G401.6 (cell line): ENCODE data around the gene RETREG2.
A peak's percentile ranks its signal among the peaks of the same experiment; 100 is the strongest.

Experiments used
- FAIRE-seq: peaks from 2 replicates; lab custom pipeline; 2012; peaks lifted over from hg19 to GRCh38; lab: Jason Lieb, UNC

RETREG2 gene, protein sequence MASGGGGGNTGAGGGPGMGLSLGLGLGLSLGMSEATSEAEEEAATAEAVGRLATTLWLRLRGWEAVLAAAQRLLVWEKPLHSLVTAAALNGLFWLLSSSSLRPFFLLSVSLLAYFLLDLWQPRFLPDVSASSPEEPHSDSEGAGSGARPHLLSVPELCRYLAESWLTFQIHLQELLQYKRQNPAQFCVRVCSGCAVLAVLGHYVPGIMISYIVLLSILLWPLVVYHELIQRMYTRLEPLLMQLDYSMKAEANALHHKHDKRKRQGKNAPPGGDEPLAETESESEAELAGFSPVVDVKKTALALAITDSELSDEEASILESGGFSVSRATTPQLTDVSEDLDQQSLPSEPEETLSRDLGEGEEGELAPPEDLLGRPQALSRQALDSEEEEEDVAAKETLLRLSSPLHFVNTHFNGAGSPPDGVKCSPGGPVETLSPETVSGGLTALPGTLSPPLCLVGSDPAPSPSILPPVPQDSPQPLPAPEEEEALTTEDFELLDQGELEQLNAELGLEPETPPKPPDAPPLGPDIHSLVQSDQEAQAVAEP

DNA sequence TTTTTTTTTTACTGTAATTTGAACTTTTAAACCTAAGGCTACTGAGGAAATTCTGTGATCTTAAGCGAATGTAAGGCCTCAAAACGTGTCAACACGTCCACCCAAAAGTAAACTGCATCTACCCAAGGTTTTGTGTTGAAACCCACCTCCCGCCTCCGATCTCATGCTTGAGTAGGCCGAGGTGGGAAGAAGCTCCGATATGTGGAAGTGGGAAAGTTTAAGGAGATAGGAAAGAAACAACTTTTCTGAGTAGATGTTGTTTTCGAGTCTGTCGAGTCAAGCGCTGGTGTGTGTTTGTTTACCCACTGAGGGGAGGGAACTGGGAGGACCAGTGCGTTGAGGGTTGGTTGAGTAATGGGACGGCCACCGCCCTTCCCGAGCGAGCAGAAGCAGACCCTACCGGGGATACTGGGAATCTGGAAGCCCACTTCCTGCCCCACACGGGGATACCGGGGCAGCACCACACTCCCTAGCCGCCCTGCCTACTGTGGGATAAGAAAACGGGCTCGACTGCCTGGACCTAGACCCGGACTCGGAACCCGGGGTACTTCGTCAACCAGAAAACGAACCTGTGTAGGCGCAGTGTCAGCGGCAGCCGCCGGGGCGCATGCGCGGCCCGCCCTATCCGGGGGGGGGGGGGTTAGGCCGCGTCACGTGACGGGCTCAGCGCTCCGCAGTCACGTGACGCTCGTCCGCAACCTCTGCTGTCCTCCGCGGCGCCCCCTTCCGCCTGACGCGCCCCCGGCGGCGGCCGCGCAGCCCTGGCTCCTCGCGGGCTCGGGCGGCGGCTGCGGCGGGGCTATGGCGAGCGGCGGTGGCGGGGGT is at the start of gene RETREG2:
RETREG2 (plus strand) TSS at position 724 of the 825 bp plus-strand sequence; CDS start at position 802, 78 bp downstream.
- FAIRE-seq = peak; percentile 60

DNA sequence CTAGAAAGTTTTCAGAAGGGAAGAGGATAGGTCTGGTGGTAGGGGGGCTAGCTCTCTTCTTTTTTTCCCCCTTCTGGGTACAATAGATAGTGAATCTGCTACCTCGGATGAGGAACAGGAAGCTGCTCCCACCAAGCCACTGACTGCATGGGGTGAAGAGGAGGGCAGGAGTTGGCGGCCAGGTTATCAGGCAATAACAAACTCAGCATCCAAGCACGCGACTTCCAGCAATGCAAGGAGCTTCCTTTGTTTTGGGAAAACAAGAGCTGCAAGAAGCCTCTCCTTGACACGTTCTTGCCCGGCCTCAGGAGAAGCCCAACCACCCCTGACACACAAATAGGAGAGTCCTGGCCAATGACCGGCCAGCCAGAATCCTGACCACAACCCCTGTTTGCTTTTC is 49.7 kb upstream of the RETREG2 start:
- no peak for FAIRE-seq

DNA sequence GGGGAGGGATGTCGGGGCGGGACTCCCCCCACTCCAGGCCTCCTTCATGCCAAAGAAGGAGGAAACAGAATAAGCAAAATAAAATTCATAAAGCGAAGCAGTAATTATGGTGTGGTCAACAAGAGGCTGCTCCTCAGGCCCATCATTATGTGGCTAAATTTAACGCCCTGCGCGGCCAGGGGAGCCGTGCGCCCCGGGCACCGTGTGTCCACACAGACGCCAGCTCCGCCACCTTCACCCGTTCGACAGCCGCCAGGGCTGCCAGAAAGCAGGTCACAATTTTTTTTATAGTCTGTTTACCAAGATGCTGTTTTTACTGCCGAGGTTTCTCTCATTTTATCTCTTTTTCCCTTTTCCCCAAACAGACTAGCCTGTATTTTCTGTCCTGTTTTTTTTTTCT is 48.5 kb upstream of the RETREG2 start:
- no peak for FAIRE-seq

DNA sequence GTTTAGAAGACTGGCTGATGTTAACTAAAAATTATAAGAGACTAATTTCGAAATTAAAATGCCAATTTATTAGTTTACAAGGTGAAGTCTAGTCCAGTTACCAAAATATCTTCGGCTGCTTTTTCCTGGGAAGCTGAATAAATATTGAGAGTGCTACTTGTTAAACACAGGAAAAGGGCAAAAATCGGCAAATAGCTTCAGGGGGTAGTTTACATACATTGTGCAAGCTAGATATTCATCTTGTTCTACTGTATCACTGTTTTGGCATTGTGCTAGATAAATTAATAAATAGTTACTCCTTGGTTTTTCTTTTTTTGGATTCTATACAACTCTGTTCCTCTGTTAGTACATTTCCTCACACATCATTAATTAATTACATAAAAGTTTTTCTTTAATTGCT is 46.7 kb upstream of the RETREG2 start:
- no peak for FAIRE-seq

DNA sequence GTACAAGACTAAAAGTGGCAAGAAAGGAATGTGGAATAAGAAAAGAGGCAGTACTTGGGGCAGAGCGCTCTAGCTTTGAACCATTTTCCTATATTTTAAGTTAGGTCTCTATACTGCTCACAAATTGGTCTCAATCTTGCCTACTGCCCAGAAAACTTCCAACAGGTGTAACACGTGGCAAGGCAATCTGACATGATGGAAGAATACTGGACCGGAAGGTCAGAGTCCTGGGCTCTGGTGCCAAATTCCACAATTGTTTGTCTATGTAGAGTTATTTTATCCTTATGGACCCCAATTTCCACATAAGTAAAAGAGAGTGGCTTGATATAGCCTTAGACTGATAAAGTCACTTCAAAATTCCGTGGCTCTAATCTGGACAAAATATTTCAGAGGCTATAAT is 46.3 kb upstream of the RETREG2 start:
- no peak for FAIRE-seq

DNA sequence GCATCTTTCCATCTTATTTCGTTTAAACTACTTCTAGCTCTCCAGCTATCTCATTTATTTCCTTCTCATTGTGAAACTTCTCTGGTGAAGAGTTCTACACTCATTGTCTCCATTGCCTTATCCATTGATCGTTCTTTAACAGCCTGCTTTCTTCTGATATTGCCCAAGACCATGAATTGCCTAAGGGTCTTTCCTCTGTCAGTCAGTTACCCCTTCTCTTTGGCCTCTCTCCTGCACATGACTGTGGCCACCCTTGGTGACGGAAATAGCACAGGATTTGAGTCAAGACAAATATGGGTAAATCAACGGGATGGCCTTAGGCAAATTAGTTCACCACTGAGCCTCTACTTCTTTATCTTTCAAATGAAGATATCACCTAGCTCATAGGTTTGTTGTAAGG is 44.1 kb upstream of the RETREG2 start:
- FAIRE-seq = no peak

DNA sequence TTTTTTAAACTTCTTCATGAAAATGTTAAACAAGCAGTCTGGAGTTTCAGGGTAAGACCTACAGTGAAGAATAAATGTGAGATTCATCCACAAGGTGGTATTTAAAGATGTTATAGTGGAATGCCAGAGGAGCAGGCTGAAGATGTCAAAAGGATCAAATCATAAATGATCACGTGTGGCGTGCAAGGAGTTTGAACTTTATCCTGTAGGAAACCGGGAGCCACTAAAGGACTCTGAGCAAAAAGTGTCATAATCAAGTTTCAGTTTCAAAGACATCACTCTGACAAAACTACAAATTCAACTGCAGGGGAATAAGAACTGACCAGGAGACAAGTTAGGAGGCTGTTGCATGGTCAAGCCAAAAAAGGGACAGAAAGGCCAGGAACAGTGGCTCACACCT is 37.4 kb upstream of the RETREG2 start:
- FAIRE-seq = no peak

DNA sequence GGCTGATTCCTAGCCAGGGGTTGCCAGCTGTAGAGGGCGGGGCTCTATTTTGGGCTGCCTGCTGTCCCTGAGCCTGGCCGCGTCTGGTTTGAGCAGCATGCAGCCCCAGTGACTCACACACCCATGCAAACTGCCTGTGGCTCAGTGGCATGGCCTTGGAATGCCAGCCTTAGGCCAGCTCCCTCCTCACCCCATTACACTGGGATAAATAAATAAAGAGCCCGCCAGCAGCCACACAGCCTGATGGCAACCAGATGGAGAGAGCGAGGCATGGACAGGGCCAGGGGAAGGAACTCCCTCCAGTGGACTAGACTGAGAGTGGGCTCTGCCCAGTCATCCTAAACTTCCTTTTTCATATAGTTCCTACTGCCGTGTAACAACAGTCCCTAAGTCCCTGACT is 35.7 kb upstream of the RETREG2 start:
- FAIRE-seq = no peak

DNA sequence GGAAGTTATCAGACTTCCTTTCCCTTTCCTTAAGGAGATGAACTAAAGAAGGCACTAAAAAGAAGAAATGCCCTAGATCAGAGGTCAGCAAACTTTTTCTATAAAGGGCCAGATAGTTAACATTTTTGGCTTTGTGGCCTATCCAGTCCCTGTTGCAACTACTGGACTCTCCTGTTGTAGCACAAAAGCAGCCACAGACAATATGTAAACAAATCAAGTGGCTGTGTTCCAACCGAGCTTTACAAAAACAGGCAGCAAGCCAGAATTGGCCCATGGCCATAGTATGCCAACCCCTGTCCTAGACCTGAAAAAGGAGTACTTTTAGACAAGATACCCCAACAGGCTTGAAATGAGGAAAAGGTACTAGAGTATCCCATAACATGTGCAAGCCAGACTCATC is 28.4 kb upstream of the RETREG2 start:
- no peak for FAIRE-seq

DNA sequence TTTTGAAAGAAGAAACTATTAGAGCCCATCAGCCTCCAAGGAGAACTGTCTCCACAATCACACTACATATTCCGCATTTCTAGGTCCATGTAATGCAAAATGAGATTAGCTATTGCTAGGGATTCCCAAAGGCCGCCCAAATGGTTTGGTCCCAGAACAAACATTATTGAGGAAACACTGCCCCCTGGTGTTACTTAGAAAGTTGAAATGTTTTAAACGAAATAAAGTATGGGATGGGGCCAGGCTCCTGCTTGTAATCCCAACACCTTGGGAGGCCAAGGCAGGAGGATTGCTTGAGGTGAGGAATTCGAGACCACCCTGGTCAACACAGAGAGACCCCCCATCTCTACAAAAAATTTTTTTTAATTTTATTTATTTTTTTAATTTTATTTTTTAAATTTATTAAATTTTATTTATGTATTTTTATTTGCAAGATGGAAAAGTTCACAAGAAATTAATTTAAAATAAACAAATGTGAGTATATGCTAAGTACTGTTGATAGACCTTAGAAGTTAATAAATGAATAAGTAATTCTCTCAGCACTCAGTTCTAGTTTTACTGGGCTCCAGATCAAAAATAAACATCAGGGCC is 22.9 kb upstream of the RETREG2 start:
- no peak for FAIRE-seq

DNA sequence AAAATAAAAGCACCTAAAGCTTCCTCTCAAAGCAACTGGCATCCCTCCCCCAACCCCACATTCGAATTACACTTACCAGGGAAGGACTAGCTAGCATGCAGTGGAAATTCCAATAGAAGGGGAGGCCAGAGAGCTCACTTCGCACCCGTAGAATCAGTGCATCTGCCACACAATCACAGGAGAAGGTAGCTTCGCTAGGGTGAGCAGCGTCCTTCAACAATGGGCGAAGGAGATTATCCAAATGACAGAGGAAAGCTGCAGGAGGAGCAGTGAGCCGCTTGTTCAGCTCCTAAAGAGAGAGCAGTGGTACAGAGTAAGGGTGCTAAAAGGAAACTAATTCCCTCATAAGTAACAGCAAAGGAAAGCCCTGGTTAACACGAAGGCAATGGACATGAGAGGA is 20.7 kb upstream of the RETREG2 start:
- FAIRE-seq = no peak

DNA sequence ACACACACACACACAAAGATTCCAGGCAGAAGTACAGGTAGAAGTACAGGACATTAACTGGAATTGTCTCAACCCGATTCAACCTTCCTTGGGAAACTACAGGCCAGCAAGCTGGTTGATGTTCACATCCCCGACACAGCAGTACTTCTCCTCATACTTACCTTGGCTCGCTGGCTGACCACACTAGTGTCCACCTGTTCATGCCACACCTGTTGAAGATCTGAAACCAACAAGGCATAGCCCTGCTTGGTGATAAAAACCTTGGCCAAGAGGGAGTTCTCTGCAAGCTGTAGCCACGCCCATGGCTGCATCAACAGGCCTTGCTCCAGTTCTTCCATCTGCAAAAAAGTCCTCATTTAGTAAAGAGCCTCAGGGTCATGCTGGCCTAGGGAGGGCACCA is 20.1 kb upstream of the RETREG2 start:
- no peak for FAIRE-seq

DNA sequence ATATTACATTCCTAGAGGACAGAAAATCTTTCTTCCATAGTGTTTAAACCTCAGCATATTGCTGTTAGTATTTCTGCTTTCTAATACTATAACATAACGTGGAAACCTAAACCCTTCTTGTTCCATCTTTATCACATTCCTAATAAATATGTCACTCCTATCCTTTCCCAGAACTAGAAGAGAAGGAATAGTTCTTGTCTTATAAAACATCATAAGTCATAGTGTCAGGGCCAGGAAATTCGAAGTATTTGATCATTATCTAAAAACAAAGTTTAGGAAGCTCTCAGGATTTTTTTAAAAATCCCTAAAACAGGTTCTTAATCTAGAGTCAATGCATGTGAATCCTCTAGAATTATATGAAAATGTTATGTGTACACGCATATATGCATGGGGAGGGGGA is 19.5 kb upstream of the RETREG2 start:
- FAIRE-seq = no peak

DNA sequence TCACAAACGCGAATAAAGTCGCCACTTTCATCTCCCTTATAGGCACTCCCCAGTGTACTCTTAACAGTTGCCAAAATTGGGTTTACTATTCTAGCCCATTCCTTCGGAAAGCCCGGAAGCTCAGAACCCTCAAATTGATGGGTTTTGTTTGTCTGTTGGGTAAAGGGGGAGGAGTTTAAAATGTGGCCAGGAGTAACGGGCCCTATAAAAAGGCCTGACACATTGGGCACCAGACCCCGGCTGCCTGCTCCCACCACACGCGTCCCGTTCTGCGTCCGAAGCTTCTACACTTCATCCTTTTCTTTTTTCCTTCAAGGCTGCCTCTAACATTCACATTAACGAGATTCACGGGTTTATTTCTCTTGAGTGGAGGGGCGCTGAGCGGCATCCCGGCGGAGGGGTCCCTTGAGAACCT is 18.3 kb upstream of the RETREG2 start:
- FAIRE-seq = no peak

DNA sequence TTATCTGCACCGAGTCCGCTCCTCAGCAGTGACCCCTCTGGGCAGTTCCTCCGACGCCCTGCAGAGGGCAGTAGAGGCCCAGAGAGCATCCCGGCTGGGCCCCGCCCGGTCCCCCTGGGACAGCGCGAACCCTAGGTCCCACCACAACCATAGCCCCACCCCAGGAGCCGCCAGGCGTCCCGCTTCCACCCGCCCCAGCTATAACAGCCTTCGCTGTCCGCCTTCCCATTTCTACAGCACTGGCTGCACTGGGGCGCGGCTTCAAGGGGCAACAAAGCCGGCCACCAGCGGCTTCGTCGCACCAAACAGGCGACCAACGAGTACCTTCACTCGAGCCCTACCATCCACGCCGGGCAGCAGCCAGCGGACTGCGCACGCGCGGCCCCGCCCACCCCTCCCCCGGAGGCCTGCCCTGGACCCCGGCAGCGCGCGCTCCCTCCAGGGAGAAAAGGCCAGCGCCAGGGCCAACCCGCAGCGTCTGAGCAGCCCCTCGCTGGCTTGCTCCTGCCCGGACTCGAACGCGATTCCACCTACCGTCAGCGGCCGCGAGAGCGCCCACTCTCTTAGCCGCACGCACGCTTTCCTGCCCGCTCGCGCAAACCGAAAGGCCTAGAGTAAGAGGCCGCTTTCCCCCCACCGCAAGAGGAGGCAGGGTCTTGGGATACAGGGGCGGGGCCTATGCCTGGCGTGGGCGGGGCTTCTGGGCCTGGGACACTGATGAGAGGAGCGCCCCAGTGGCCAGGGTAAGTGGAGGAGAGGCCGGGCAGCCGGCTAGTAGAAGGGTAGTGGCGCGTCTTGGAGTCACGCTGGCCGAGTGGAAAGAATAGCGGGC is 17.7 kb upstream of the RETREG2 start, which contains the start of gene NHEJ1:
NHEJ1 (minus strand) TSS at position 630 of the 832 bp plus-strand sequence. CDS start 2,453 bp downstream, outside the sequence.
- peak; percentile 63 for FAIRE-seq

DNA sequence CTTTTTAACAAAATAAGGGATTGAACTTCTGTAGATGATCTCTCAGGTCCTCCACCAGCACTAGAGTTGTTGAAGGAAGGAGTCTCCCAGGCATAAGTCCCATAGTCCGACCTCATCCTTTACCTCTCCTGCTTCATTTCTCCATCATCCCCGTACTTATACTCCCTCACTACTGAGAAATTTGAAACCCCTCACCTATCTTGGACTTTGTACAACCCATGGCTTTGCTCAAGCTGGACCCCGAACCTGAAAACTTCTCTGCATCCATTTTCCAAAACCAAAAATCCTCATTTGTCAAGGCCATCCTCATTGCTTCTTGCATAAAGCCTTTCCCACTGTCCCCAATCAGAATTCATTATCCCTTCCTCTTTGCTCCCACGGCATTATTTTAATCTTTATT is 17.0 kb upstream of the RETREG2 start:
- FAIRE-seq = no peak

DNA sequence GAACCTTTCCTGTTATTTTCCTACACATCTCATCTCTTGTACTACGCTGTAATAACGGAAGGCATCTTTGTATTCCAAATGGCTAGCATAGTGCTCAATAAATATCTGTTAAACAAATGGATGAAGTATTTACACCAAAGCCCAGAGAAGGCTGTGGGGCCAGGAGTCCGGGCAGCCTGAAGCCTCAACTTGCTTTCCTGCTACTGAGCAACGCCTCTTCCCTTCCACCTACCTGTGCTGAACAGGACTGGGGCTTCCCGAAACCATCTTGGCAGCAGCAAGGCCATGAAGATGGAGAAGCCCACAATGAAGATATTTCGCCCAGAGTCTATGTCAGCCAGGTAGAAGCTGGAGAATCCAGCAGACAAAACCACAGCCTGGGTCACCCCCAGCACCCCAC is 14.9 kb upstream of the RETREG2 start:
- FAIRE-seq = no peak

DNA sequence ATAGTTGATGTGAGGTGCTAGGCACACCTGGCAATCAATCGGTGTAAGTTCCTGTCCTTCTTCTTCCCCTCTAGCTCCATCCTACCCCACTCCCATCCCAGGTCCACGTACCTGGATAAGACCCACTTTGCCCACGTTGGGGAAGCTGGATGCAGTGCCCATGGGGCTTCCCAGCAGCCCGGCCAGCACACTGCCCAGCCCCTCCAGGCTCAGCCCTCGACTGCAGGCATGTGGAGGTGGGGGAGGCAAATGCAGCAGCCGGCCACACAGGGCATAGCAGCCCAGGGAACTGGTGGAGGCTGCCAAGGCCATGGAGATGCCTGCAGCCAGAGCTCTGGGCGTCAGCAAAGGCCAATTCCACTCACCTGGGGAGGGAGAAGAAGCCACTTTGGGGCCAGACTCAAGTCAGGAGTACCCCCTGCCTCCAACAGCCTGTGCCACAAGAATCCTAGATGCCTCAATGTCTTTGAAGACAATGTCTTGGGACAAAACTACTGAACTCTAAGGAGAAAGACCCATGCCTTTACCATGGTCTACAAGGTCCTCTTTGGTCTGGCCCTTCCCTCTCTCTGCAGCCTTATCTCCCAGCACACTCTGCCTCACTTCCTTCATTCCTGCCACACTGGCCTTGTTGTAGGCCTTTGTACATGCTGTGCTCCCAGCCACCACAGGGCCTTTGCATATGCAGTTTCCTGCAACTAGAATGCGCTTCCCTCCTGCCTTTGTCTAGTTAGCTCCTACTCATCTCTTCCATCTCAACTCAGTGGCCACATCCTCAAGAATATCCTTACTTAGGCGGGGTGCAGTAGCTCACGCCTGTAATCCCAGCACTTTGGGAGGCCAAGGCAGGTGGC is 12.8 kb upstream of the RETREG2 start:
- no peak for FAIRE-seq

DNA sequence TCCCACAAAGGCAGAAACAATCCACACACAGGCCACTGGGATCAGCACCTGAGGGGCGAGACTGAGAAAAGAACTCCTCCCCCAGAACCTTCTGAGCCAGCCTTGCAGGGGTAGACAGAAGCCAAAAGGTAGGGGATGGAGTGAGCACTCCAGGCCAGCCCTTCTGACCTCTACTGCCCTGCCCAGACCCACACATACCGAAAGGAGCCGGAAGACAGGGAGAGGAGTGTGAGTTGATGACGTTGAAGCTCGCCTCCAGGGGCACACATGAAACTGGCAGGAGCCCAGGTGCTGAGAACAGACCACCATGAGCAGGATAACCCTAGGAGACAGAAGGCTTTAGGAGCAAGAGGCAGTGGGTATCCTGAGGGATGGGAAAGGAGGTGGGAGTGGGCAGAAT is 10.1 kb upstream of the RETREG2 start:
- FAIRE-seq = no peak

DNA sequence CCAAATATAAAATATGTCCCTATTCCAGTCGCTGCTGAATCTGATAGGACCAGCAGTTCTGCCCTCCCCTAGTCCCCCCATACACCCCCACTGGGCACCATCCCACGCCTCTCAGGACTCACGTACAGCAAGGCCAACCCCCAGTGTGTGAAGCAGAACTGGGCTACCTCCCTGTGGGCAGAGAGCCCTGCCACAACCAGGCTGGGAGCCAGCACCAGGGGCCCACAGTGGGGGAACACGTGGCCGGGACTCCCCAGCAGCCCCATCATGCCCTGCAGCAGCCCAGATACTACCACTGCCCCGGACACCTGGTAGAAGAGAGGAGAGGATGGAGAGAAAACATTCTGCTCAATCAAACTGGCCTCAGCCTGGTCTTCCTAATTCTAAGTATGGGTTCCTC is 9.5 kb upstream of the RETREG2 start:
- FAIRE-seq = no peak

DNA sequence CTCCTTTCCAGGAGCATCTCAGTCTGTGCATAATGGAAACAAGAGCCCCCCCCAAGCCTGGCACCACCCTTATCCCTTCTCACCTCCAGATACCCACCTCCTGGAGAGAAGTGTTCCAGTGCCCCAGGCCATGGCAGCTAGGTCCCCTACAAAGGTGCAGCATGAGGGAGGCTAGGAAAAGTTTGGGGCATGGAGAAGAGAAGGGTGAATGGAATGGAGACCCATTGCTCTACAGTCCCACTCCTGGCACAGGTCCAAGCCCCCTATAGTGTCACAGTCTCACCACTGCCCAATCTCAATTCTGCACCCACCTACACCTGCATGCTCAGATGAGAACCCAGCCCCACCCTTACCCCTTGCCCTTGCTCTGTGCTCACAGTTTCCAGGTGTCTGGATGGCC is 9.1 kb upstream of the RETREG2 start:
- no peak for FAIRE-seq
